ENCODE data around the gene MCRIP1. TPM values are rescaled to one million over a fixed set of nuclear protein-coding genes. Genes with fewer than 3 reads are reported as not detected.

MCRIP1 gene
- total and polyA plus RNA-seq, 2 of the 8 experiments (the other 6 are each of a cell fraction or from before 2014, with no cell fraction given), result 103 to 151 TPM

GRCh38 chr17:81843713-81844326 is 10.7 kb upstream of the MCRIP1 start:
- CTCF ChIA-PET (ENCODE audit: partially characterized antibody), result interaction anchor here (0.7 to 1.5 kb wide), 5 partner anchors 8 to 26 kb away, joined by 3 to 8 read pairs (median 3); no protein-coding TSS in a partner anchor
- H4K91ac ChIP-seq (replicated peaks; ENCODE audit: insufficient read length, low read length), result no peak overlapping the region
- DNase-seq (ENCODE audit: low read depth in 1 of 2, low spot score in 2 of 2), result no peak

More at GRCh38 chr17:81843713-81844326, 10.7 kb upstream of the MCRIP1 start:
- H3K18ac ChIP-seq (ENCODE audit: extremely low read depth, low read length), result no peak overlapping the region
- no peaks in the 10 kb centered on the region for H3K79me1 ChIP-seq (ENCODE audit: low read depth, low read length)
- no peak overlapping the region for H4K8ac ChIP-seq (ENCODE audit: extremely low read depth, insufficient read depth, low read length)
- TF ChIP-seq CTBP2 (IDR thresholded peaks at IDR 0.05; ENCODE audit: borderline replicate concordance, insufficient read depth, insufficient read length, low read length) (no peak), BRCA1 (IDR thresholded peaks at IDR 0.05; ENCODE audit: low read depth, low read length) (no peak), SP2 (IDR thresholded peaks at IDR 0.05; ENCODE audit: low read length) (no peak), SIRT6 (IDR thresholded peaks at IDR 0.05; ENCODE audit: low read length) (no peak), BACH1 (IDR thresholded peaks at IDR 0.05; ENCODE audit: low read length) (no peak), MAX (IDR thresholded peaks at IDR 0.05) (no peak), SIN3A (conservative IDR thresholded peaks at IDR 0.05 in 1 of 2, IDR thresholded peaks at IDR 0.05 in 1 of 2; ENCODE audit: low read depth in 1 of 2, low read length in 2 of 2) (0 out of 4 replicates have a peak, but pooled peaks of 1 of the 2 experiments have one; percentile 15), RFX5 (IDR thresholded peaks at IDR 0.05; ENCODE audit: borderline replicate concordance, low read depth, low read length) (no peak)
- no peak overlapping the region for H4K5ac ChIP-seq (ENCODE audit: insufficient read length, low read depth, low read length)
- POLR2A ChIA-PET (ENCODE audit: partially characterized antibody), result interaction anchor here (0.9 to 5.7 kb wide), 9 partner anchors 9 to 142 kb away, joined by 3 to 37 read pairs (median 4); partner anchors contain the start of genes MCRIP1 and PPP1R27
- no peak overlapping the region for H3K14ac ChIP-seq (ENCODE audit: insufficient read length)
- H3K23ac ChIP-seq (ENCODE audit: insufficient read length), result no peak overlapping the region
- no peak for FAIRE-seq
- H3K4me3 ChIP-seq (ENCODE audit: extremely low read depth in 1 of 4, insufficient read depth in 2 of 4, low read depth in 3 of 4, low read length in 4 of 4), result no peak overlapping the region
- H3K4ac ChIP-seq (replicated peaks; ENCODE audit: insufficient read length, low read depth, low read length), result no peak overlapping the region
- H3K27ac ChIP-seq (ENCODE audit: low read depth, low read length), result no peak overlapping the region
- no peak overlapping the region for H2BK120ac ChIP-seq (replicated peaks; ENCODE audit: low read depth, low read length)
- H3K4me1 ChIP-seq (replicated peaks in 1 of 4; ENCODE audit: control insufficient read depth in 3 of 4, insufficient read depth in 4 of 4, low read length in 3 of 4), result peaks cover 0 to 3% (median 0%) of the 10 kb centered on the region in 4 experiments; a peak in 2 of 7 replicates
- H3K79me2 ChIP-seq (ENCODE audit: control insufficient read depth in 1 of 2, insufficient read depth in 2 of 2, low read length in 2 of 2), result no peaks in the 10 kb centered on the region
- H3K9ac ChIP-seq (replicated peaks in 1 of 4; ENCODE audit: extremely low read depth in 1 of 4, low read depth in 3 of 4, low read length in 3 of 4), result no peak overlapping the region
- H3K36me3 ChIP-seq (ENCODE audit: control insufficient read depth in 2 of 4, insufficient read depth in 4 of 4, low read length in 3 of 4), result peaks cover 12 to 48% (median 34%) of the 10 kb centered on the region in 4 experiments
- no peak overlapping the region for H2BK20ac ChIP-seq (ENCODE audit: low read length)
- no peak overlapping the region for H2BK5ac ChIP-seq (ENCODE audit: low read depth, low read length)
- no peak overlapping the region for H2AK5ac ChIP-seq (ENCODE audit: low read depth, low read length)
- no peaks in the 10 kb centered on the region; a peak in 2 of 7 replicates for H3K27me3 ChIP-seq (replicated peaks in 1 of 4; ENCODE audit: control insufficient read depth in 3 of 4, extremely low read depth in 1 of 4, insufficient read depth in 3 of 4, low read length in 3 of 4)
- H3K23me2 ChIP-seq (ENCODE audit: low read depth, low read length), result no peaks in the 10 kb centered on the region
- no peak overlapping the region for H3K56ac ChIP-seq (replicated peaks; ENCODE audit: insufficient read length, low read depth, low read length)
- H3K9me3 ChIP-seq (ENCODE audit: insufficient read depth in 2 of 2, low read depth in 1 of 2, low read length in 1 of 2), result no peaks in the 10 kb centered on the region
- no peak overlapping the region for H2BK12ac ChIP-seq (ENCODE audit: low read depth, low read length)
- H2BK15ac ChIP-seq (ENCODE audit: low read length), result no peak overlapping the region
- no peak overlapping the region for H3K4me2 ChIP-seq (ENCODE audit: insufficient read depth in 1 of 2, low read depth in 2 of 2, low read length in 2 of 2)
- H2AFZ ChIP-seq (ENCODE audit: low read length), result no peak overlapping the region
- 94% methylated on average over 29 of the region's 30 CpGs; no CpG with 5 or more reads in 1 of the 2 experiments for WGBS, 2 experiments (ENCODE audit: extremely low coverage in 1 of 2, insufficient coverage in 1 of 2, insufficient read length in 1 of 2, insufficient replicate concordance in 2 of 2, low coverage in 1 of 2, low lambda C conversion rate in 2 of 2, missing lambda C conversion rate in 1 of 2)
- peaks cover 2 to 13% of the 10 kb centered on the region in 2 experiments for H4K20me1 ChIP-seq (replicated peaks in 1 of 2; ENCODE audit: control insufficient read depth in 1 of 2, insufficient read depth in 2 of 2, low read length in 2 of 2)

Data from H1 (cell line).